Measurements from ENCODE around the gene TNK2. TPM values are rescaled to one million over a fixed set of nuclear protein-coding genes. Genes with fewer than 3 reads are reported as not detected.

TNK2 gene
- total and polyA plus RNA-seq, 2 of the 13 experiments (the other 11 are each of a cell fraction or from before 2014, with no cell fraction given), result 4.6 to 5.8 TPM

DNA sequence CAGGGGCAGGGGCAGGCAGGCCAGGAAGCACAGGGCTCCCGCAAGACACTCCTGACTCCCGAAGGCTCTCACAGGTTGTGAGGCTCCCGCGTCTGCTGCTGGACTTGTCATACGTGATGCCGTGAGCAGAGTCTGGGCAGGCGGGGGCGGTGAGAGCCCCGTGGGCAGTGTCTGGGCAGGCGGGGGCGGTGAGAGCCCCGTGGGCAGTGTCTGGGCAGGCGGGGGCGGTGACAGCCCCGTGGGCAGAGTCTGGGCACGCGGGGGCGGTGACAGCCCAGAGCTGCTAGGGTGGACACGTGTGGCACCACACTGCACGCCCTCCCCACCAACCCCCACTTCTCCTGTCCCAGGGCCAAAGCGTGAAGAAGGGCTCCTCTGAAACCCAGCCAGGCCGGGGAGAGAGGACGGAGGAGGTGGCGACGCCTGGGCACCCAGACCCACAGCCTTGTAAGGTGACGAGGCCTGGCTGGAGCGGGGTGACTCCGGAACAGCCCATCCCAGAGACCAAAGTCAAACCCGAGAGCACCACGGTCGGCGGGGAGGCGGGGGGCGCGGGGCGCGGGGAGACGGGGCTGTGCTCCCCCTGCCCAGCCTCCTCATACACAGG, 35.0 kb downstream of the TNK2 start:
- Histone ChIP-seq H3K4me1 (ENCODE audit: insufficient read depth, low read length) (no peaks in the 10 kb centered on the region), H2AFZ (ENCODE audit: low read length) (no peak overlapping the region), H3K4me3 (replicated peaks in 1 of 3; ENCODE audit: insufficient read depth in 1 of 3, low read depth in 2 of 3, low read length in 3 of 3) (no peak overlapping the region), H3K36me3 (replicated peaks in 1 of 2; ENCODE audit: control insufficient read depth in 1 of 2, insufficient read depth in 2 of 2, low read length in 2 of 2) (no peaks in the 10 kb centered on the region; a peak in 1 of 5 replicates), H3K9me3 (ENCODE audit: low read length) (no peaks in the 10 kb centered on the region), H3K79me2 (ENCODE audit: insufficient read depth, low read length) (no peaks in the 10 kb centered on the region), H3K27me3 (ENCODE audit: control insufficient read depth in 1 of 2, insufficient read depth in 2 of 2, low read length in 2 of 2) (no peaks in the 10 kb centered on the region), H3K27ac (ENCODE audit: extremely low read length, insufficient read depth, low read length) (no peak overlapping the region), H3K9ac (ENCODE audit: insufficient read depth, low read depth, low read length) (no peak overlapping the region), H4K20me1 (ENCODE audit: insufficient read depth, low read length) (no peaks in the 10 kb centered on the region), H3K4me2 (ENCODE audit: low read depth, low read length) (no peak overlapping the region)
- no TSS peak for BruUV-seq (replicated peaks)
- TF ChIP-seq POLR2AphosphoS5 (IDR thresholded peaks at IDR 0.05; ENCODE audit: low read depth, low read length) (no peak), ZNF781 (CRISPR knock-in tag; IDR thresholded peaks at IDR 0.05; ENCODE audit: borderline replicate concordance, not compliant biosample characterization) (no peak), ZNF703 (CRISPR knock-in tag; IDR thresholded peaks at IDR 0.05; ENCODE audit: borderline replicate concordance) (no peak), HES4 (CRISPR knock-in tag; IDR thresholded peaks at IDR 0.05; ENCODE audit: borderline replicate concordance) (no peak), EZH2 (conservative IDR thresholded peaks at IDR 0.05; ENCODE audit: low read depth, low read length) (no peak), PRPF4 (IDR thresholded peaks at IDR 0.05; ENCODE audit: low read depth, low read length, poor library complexity, severe bottlenecking) (no peak), POLR2G (IDR thresholded peaks at IDR 0.05; ENCODE audit: low read depth, low read length) (no peak), FOXK2 (IDR thresholded peaks at IDR 0.05) (no peak), THAP9 (CRISPR knock-in tag; IDR thresholded peaks at IDR 0.05; ENCODE audit: borderline replicate concordance) (no peak), CBX1 (IDR thresholded peaks at IDR 0.05; ENCODE audit: low read depth) (no peak), SNAPC4 (CRISPR knock-in tag; IDR thresholded peaks at IDR 0.05) (no peak), YEATS4 (CRISPR knock-in tag; IDR thresholded peaks at IDR 0.05; ENCODE audit: borderline replicate concordance) (no peak), SMAD3 (CRISPR knock-in tag; IDR thresholded peaks at IDR 0.05) (no peak), TP53 (CRISPR knock-in tag; conservative IDR thresholded peaks at IDR 0.05) (no peak), ZFP1 (CRISPR knock-in tag; IDR thresholded peaks at IDR 0.05) (no peak), RCOR2 (CRISPR knock-in tag; IDR thresholded peaks at IDR 0.05) (no peak)
- TF ChIP-seq, protein P1, sequence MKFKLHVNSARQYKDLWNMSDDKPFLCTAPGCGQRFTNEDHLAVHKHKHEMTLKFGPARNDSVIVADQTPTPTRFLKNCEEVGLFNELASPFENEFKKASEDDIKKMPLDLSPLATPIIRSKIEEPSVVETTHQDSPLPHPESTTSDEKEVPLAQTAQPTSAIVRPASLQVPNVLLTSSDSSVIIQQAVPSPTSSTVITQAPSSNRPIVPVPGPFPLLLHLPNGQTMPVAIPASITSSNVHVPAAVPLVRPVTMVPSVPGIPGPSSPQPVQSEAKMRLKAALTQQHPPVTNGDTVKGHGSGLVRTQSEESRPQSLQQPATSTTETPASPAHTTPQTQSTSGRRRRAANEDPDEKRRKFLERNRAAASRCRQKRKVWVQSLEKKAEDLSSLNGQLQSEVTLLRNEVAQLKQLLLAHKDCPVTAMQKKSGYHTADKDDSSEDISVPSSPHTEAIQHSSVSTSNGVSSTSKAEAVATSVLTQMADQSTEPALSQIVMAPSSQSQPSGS (CRISPR knock-in tag; IDR thresholded peaks at IDR 0.05), result no peak
- ATAC-seq (no peak), DNase-seq (ENCODE audit: low spot score) (no peak), FAIRE-seq (no peak)
- 92% methylated on average over 12 of the region's 38 CpGs for WGBS (ENCODE audit: low lambda C conversion rate)
- ChIA-PET CTCF (ENCODE audit: low intra/inter-chr PET ratio, low total read pairs) (no interaction called here), POLR2A (no interaction called here)
- intact Hi-C loops (cut with micrococcal nuclease; ENCODE audit: unreplicated experiment), result no loop called here
- in situ Hi-C loops (cut with HindIII; ENCODE audit: extremely low pct_ligation_motif_present, low pct_unique_long_range_greater_than_20kb), result no loop called here
